ENCODE measurements around the gene FAM120A. TPM values are rescaled to one million over a fixed set of nuclear protein-coding genes. Genes with fewer than 3 reads are reported as not detected.

FAM120A gene
- polyA plus RNA-seq, 1 donor from 2014 or later = 8.9 TPM

GRCh38 chr9:93601063-93601462, 149.6 kb downstream of the FAM120A start:
- Histone ChIP-seq H3K4me3 (ENCODE audit: low read length) (no peak overlapping the region), H3K36me3 (ENCODE audit: insufficient read depth, low read length) (no peaks in the 10 kb centered on the region), H3K4me2 (ENCODE audit: low read length) (no peak overlapping the region), H3K9me2 (ENCODE audit: insufficient read depth, low read length) (no peaks in the 10 kb centered on the region), H3K27ac (ENCODE audit: low read length) (no peak overlapping the region), H3K27me3 (ENCODE audit: insufficient read depth, low read depth, low read length) (no peaks in the 10 kb centered on the region), H3F3A (ENCODE audit: insufficient read depth, low read length, poor library complexity, severe bottlenecking) (no peaks in the 10 kb centered on the region), H4K20me1 (ENCODE audit: insufficient read depth) (no peaks in the 10 kb centered on the region), H2AFZ (ENCODE audit: low read depth, low read length) (no peak overlapping the region), H3K9ac (ENCODE audit: low read length) (no peak overlapping the region), H3K9me3 (ENCODE audit: low read length) (peaks cover 2% of the 10 kb centered on the region), H3K79me2 (replicated peaks; ENCODE audit: insufficient read depth, low read length) (peaks cover 29% of the 10 kb centered on the region)
- no peak for TF ChIP-seq TAF1 (IDR thresholded peaks at IDR 0.05; ENCODE audit: low read depth)
- TF ChIP-seq REST (IDR thresholded peaks at IDR 0.05; ENCODE audit: borderline replicate concordance) = no peak
- no peak for TF ChIP-seq MXI1 (conservative IDR thresholded peaks at IDR 0.05; ENCODE audit: poor library complexity, severe bottlenecking)
- no peak for TF ChIP-seq SMC3 (conservative IDR thresholded peaks at IDR 0.05; ENCODE audit: poor library complexity)
- no peak for TF ChIP-seq POLR2AphosphoS5 (IDR thresholded peaks at IDR 0.05)
- no peak for TF ChIP-seq EZH2 (IDR thresholded peaks at IDR 0.05; ENCODE audit: borderline replicate concordance, insufficient read depth, low read length, poor library complexity, severe bottlenecking)
- no peak for TF ChIP-seq EP300 (conservative IDR thresholded peaks at IDR 0.05; ENCODE audit: poor library complexity, severe bottlenecking)
- no peak for TF ChIP-seq CTCF (IDR thresholded peaks at IDR 0.05; ENCODE audit: poor library complexity, severe bottlenecking)
- TF ChIP-seq RAD21 (conservative IDR thresholded peaks at IDR 0.05) = no peak

- Histone ChIP-seq H3K9ac (ENCODE audit: low read length) (no peak overlapping the region), H3K9me3 (ENCODE audit: low read length) (peaks cover 2% of the 10 kb centered on the region), H3K4me3 (ENCODE audit: low read length) (no peak overlapping the region), H3K9me2 (ENCODE audit: insufficient read depth, low read length) (no peaks in the 10 kb centered on the region), H3K4me2 (ENCODE audit: low read length) (no peak overlapping the region), H3F3A (ENCODE audit: insufficient read depth, low read length, poor library complexity, severe bottlenecking) (no peaks in the 10 kb centered on the region), H3K79me2 (replicated peaks; ENCODE audit: insufficient read depth, low read length) (peaks cover 28% of the 10 kb centered on the region), H2AFZ (ENCODE audit: low read depth, low read length) (no peak overlapping the region), H3K27me3 (ENCODE audit: insufficient read depth, low read depth, low read length) (no peaks in the 10 kb centered on the region), H4K20me1 (ENCODE audit: insufficient read depth) (no peaks in the 10 kb centered on the region), H3K36me3 (ENCODE audit: insufficient read depth, low read length) (no peaks in the 10 kb centered on the region), H3K27ac (ENCODE audit: low read length) (no peak overlapping the region)
- TF ChIP-seq CTCF (IDR thresholded peaks at IDR 0.05; ENCODE audit: poor library complexity, severe bottlenecking) = no peak
- no peak for TF ChIP-seq EZH2 (IDR thresholded peaks at IDR 0.05; ENCODE audit: borderline replicate concordance, insufficient read depth, low read length, poor library complexity, severe bottlenecking)
- no peak for TF ChIP-seq EP300 (conservative IDR thresholded peaks at IDR 0.05; ENCODE audit: poor library complexity, severe bottlenecking)
These were observed 150.2 kb downstream of the FAM120A start for GRCh38 chr9:93601666-93602065.

All from neural cell (in vitro differentiated cells).